A673 (cell line): Measurements from ENCODE around the gene PEX3. TPM values are rescaled to one million over a fixed set of nuclear protein-coding genes. Genes with fewer than 3 reads are reported as not detected.

ENCODE experiments used
- BruUV-seq: library from RNA; stranded (reverse); fragments of 400-500 nt; replicated peaks from 2 replicates; lab custom pipeline; 2021; lab: Mats Ljungman, UMichigan
- CTCF ChIA-PET: fragments of 300-600 bp; sonication (Branson Sonifier 250); formaldehyde crosslinking; loops from one replicate; lab custom pipeline; 2022; ENCODE audit warnings: antibody characterized with exemption; lab: Charles Lee
- POLR2A ChIA-PET: fragments of 300-600 bp; sonication (Branson Sonifier 250); formaldehyde crosslinking; loops from one replicate; lab custom pipeline; 2022; ENCODE audit warnings: antibody characterized with exemption; ENCODE audit not compliant: low non-redundant PET; lab: Charles Lee
- DNase-seq: peaks from one replicate; pipeline ENCODE4 v3.0.0-alpha.2; 2015; ENCODE audit warnings: low spot score
- H3K27ac ChIP-seq: fragments of 200-600 bp; sonication (generic); 2 replicates; pipeline ENCODE4 v1.5.1; 2016; ENCODE audit warnings: mixed run types, low read depth, mild to moderate bottlenecking, mixed read lengths, antibody characterized with exemption, low read length; ENCODE audit not compliant: poor library complexity, severe bottlenecking
- H3K27me3 ChIP-seq: fragments of 200-600 bp; sonication (generic); replicated peaks from 2 replicates; pipeline ENCODE4 v1.6.1; 2017; ENCODE audit warnings: mixed run types, low read depth, mild to moderate bottlenecking, mixed read lengths, antibody characterized with exemption, low read length; ENCODE audit not compliant: insufficient read depth, poor library complexity
- H3K36me3 ChIP-seq: fragments of 200-600 bp; sonication (generic); 2 replicates; pipeline ENCODE4 v1.6.1; 2016; ENCODE audit warnings: mixed run types, mild to moderate bottlenecking, mixed read lengths, antibody characterized with exemption, low read length; ENCODE audit not compliant: insufficient read depth, poor library complexity, severe bottlenecking
- H3K4me1 ChIP-seq: fragments of 200-600 bp; sonication (generic); 2 replicates; pipeline ENCODE4 v1.6.1; 2017; ENCODE audit warnings: mixed run types, mild to moderate bottlenecking, mixed read lengths, antibody characterized with exemption, low read length; ENCODE audit not compliant: insufficient read depth, poor library complexity, severe bottlenecking
- H3K4me3 ChIP-seq: fragments of 200-600 bp; sonication (generic); 2 replicates; pipeline ENCODE4 v1.5.1; 2016; ENCODE audit warnings: low read depth, mixed run types, mild to moderate bottlenecking, mixed read lengths, low read length; ENCODE audit not compliant: poor library complexity, severe bottlenecking
- H3K9me3 ChIP-seq: fragments of 200-600 bp; sonication (generic); 2 replicates; pipeline ENCODE4 v1.6.1; 2016; ENCODE audit warnings: mixed run types, low read depth, mild to moderate bottlenecking, mixed read lengths, antibody characterized with exemption, low read length; ENCODE audit not compliant: poor library complexity, severe bottlenecking
- CTCF ChIP-seq: fragments of 300-800, 200-600 bp; sonication (generic); conservative IDR thresholded peaks from 2 replicates; pipeline ENCODE4 v1.5.1; 2017; ENCODE audit warnings: low read depth, mild to moderate bottlenecking, antibody characterized with exemption, low read length, moderate library complexity, mixed read lengths
- EZH2 ChIP-seq: fragments of 200-600 bp; sonication (generic); IDR thresholded peaks from 2 replicates; pipeline ENCODE4 v1.6.1; 2017; ENCODE audit warnings: borderline replicate concordance, low read depth, mild to moderate bottlenecking, mixed read lengths, antibody characterized with exemption, low read length; ENCODE audit not compliant: poor library complexity, severe bottlenecking
- intact Hi-C: fragments of 100-400 bp; cut with micrococcal nuclease; formaldehyde crosslinking; loops from one replicate; pipeline ENCODE4 v1.10.0; 2022; ENCODE audit not compliant: unreplicated experiment
- total RNA-seq: library from RNA; stranded (reverse); gene quantifications from 2 replicates; pipeline ENCODE4 v1.2.3, GENCODE V29; 2021

PEX3 gene
- total RNA-seq, 1 experiment from 2014 or later: 19.0 TPM

GRCh38 chr6:143538374-143538773 lies 87.8 kb downstream of the PEX3 start:
- intact Hi-C loops: loop anchor here (10.0 kb wide), 1 partner anchor 844 kb away; no protein-coding TSS in a partner anchor
- POLR2A ChIA-PET: no interaction called here
- Histone ChIP-seq H3K36me3 (no peaks in the 10 kb centered on the region), H3K27ac (no peak overlapping the region), H3K27me3 (peaks cover 14% of the 10 kb centered on the region), H3K4me1 (no peaks in the 10 kb centered on the region), H3K9me3 (no peaks in the 10 kb centered on the region), H3K4me3 (no peak overlapping the region)
- BruUV-seq: no TSS peak
- CTCF ChIA-PET: no interaction called here
- DNase-seq: no peak
- TF ChIP-seq EZH2 (no peak), CTCF (no peak)

- H3K9me3 ChIP-seq: no peaks in the 10 kb centered on the region
- POLR2A ChIA-PET: no interaction called here
Measured at GRCh38 chr6:143539106-143539505, 88.5 kb downstream of the PEX3 start.

GRCh38 chr6:143539734-143540133 lies 89.1 kb downstream of the PEX3 start:
- intact Hi-C loops: loop anchor here (10.0 kb wide), 1 partner anchor 845 kb away; no protein-coding TSS in a partner anchor
- no peaks in the 10 kb centered on the region for H3K36me3 ChIP-seq
- ChIA-PET POLR2A (no interaction called here), CTCF (no interaction called here)
- H3K27me3 ChIP-seq: peaks cover 14% of the 10 kb centered on the region
- H3K4me1 ChIP-seq: no peaks in the 10 kb centered on the region
- no peak overlapping the region for H3K4me3 ChIP-seq
- no peak overlapping the region for H3K27ac ChIP-seq
- BruUV-seq: no TSS peak
- no peak for DNase-seq
- no peak for TF ChIP-seq EZH2
- no peak for TF ChIP-seq CTCF
- no peaks in the 10 kb centered on the region for H3K9me3 ChIP-seq

More at GRCh38 chr6:143539106-143539505, 88.5 kb downstream of the PEX3 start:
- DNase-seq: no peak
- no peaks in the 10 kb centered on the region for H3K4me1 ChIP-seq
- H3K27ac ChIP-seq: no peak overlapping the region
- no TSS peak for BruUV-seq
- H3K27me3 ChIP-seq: peaks cover 14% of the 10 kb centered on the region
- no peaks in the 10 kb centered on the region for H3K36me3 ChIP-seq
- intact Hi-C loops: loop anchor here (10.0 kb wide), 1 partner anchor 844 kb away; no protein-coding TSS in a partner anchor
- no peak overlapping the region for H3K4me3 ChIP-seq
- CTCF ChIA-PET: no interaction called here
- TF ChIP-seq CTCF (no peak), EZH2 (no peak)
